Loucy (cell line): ENCODE results near the gene GNLY.

Source experiments
- EZH2phosphoT487 ChIP-seq: fragments of 200-600 bp; IDR thresholded peaks from 2 replicates; pipeline ENCODE4 v1.6.1; 2018; ENCODE audit warnings: antibody characterized with exemption, mild to moderate bottlenecking, moderate library complexity, borderline replicate concordance
- TF ChIP-seq, protein P1 (sequence below): fragments of 200-600 bp; sonication (generic); conservative IDR thresholded peaks from 2 replicates; pipeline ENCODE4 v1.5.1; 2014; ENCODE audit warnings: mild to moderate bottlenecking, antibody characterized with exemption, low read length

DNA sequence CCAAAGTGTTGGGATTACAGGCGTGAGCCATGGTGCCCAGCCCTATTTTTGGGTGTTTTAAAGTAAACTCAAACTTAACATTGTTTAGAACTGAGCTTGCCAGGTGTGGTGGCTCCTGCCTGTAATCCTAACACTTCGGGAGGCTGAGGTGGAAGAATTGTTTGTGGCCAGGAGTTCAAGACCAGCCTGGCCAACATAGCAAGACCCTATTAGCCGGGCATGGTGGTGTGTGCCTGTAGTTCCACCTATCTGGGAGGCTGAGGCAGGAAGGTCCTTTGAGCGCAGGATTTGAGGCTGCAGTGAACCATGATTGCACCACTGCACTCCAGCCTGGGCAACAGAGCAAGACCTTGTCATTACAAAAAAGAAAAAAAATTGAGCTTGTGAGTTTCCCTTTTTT, 43.7 kb upstream of the GNLY start:
- TF ChIP-seq EZH2phosphoT487: no peak
- TF ChIP-seq, protein P1, sequence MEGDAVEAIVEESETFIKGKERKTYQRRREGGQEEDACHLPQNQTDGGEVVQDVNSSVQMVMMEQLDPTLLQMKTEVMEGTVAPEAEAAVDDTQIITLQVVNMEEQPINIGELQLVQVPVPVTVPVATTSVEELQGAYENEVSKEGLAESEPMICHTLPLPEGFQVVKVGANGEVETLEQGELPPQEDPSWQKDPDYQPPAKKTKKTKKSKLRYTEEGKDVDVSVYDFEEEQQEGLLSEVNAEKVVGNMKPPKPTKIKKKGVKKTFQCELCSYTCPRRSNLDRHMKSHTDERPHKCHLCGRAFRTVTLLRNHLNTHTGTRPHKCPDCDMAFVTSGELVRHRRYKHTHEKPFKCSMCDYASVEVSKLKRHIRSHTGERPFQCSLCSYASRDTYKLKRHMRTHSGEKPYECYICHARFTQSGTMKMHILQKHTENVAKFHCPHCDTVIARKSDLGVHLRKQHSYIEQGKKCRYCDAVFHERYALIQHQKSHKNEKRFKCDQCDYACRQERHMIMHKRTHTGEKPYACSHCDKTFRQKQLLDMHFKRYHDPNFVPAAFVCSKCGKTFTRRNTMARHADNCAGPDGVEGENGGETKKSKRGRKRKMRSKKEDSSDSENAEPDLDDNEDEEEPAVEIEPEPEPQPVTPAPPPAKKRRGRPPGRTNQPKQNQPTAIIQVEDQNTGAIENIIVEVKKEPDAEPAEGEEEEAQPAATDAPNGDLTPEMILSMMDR: no peak
